Activated T-helper 1 cell treated with anti-CD3 and anti-CD28 coated beads, Interleukin-2, amount 50 U/mL, for 16 hours (primary cell): ENCODE measurements around the gene ANGPTL8.

Experiments used
- DNase-seq, 2 donors: peaks; one replicate each; pipeline ENCODE4 v3.0.0-alpha.2; 2020; ENCODE audit warnings: low read depth in 1 of 2, low spot score in 1 of 2

ANGPTL8 gene

GRCh38 chr19:11236324-11237301 is 2.8 kb upstream of the ANGPTL8 start:
- DNase-seq = no peak

DNA sequence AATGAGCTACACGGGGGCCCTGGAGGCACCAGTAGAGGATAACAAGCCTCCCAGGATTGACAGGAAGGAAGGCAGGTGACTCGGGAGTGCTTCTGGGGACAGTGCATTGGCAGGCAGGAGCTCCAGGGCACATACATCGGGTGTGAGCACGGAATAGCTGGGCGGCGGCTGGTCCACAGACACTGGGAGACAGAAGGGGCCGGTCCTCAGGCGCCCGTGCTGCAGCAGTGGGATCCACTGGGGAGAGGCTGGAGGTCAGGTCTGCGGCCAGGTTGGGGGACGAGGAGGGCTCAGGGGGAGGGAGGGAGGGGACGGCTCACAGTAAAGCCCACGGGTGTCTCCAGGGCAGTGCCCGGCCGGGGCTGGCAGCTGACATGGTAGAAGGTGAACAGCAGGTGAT is 2.1 kb upstream of the ANGPTL8 start:
- DNase-seq = no peak

DNA sequence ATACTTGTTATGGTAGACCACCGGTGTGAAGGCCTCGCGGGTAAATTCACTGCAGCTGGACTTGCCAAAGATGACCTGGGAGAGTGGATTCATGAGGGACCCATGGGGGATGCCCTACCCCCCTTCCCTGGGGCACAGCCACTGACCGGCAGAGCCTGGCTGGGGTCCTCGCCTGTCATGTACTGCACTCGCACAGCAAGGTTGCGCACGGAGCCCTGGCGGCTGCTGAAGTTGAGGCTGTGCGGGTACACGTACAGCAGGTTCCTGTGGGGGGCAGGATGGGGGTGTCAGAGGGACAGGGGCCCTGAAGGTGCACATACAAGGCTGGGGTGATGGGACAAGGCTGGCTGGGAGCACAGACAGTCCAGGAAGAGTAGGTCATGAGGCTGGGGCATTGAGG is 1.4 kb upstream of the ANGPTL8 start:
- no peak for DNase-seq

DNA sequence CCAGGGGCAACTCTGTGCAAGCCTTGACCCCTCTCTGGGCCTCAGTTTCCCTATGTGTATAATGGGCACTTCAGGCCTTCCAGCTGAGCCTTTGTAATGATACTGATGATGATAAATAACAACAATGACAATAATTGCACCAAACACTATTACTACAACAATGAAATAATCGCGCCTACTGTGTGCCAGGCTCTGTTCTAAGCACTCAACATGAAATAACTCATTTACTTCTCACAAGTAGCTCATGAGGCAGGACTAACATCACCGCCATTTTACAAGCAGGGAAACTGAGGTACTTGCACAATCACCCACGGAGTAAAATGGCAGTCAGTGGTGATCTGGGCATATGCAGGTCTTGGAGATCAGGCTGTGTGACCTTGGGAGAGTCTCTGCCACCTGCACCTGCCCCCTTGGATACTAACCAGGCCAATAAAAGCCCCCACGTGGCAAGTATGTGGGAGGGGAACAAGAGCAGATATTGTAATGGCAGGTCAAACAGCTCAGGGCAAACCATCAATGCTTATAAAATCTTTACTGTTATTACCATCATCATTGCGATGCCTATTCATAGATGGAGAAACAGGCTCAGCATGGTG is 540 bp upstream of the ANGPTL8 start:
- DNase-seq = no peak

GRCh38 chr19:11240008-11240444 is 607 bp downstream of the ANGPTL8 start:
- DNase-seq = no peak

DNA sequence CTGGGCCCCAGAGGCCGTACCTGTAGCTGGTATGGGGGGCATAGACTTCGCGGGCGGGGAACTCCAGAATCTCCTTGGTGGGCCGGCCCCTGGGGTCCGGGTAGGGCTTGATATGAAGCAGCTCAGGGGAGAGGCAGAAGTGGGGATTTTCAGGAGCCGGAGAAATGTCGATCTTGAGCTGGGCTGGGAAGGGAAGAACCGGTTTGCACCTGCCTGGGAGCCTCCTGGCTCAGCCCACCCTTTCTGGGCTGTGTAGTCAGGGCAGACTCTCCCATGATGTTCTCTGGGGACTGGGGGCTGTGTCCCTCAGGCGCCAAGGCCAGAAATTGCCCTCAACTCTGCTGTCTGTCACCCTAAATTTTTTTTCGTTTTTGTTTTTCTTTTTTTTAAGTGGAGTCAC is 2.6 kb downstream of the ANGPTL8 start:
- DNase-seq = no peak

- DNase-seq = peak; percentile 69 to 74
Measured at GRCh38 chr19:11242864-11243797, 3.7 kb downstream of the ANGPTL8 start.

DNA sequence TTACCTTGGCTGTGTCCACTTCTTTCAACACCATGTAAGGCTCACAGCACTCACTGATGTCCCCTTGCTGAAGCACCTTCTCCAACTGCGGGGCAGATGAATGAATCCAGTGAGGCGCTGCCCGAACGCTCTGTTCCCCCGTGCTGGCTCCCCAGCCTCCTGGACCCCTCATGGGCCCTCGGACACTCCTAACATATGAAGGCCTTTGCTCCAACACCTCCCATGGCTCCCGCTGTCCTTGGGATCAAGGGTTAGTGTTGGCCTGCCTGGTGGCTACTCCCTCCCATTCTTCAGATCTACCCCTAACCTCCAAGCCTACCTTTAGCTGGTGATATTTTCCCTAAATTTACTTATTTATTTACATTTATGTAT is 4.4 kb downstream of the ANGPTL8 start:
- DNase-seq = no peak

DNA sequence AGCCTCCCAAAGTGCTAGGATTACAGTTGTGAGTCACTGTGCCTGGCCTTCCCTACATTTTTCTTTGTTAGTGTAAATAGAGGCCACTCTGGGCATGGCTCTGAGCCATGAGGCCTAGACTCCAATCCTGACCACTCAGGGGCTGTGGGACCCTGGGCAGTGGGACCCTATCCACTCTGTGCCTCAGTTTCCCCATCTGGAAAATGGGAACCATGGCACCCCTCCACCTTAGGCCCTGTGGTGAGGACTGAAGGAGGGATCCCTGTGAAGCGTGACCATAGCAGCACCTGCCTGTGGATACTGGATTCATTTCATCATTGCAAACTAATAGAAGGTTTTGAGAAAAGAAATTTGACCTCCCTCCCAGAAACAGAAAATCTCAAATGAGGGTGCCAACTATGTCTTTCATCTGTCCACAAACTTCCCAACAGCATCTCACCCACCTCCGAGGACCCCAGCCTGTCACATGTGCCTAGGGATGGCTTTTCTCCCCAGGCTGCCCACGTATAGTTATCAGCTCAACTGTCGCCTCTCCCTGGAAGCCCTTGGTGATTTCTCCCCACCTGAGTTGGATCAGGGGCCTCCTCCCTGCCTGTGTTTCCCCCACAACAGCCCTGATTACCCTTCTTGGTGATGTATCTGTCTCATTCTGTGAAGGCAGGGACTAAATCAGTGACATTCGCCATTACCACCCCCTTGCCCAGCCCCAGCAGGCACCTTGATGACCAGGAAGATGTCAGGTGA is 5.6 kb downstream of the ANGPTL8 start:
- DNase-seq = no peak

DNA sequence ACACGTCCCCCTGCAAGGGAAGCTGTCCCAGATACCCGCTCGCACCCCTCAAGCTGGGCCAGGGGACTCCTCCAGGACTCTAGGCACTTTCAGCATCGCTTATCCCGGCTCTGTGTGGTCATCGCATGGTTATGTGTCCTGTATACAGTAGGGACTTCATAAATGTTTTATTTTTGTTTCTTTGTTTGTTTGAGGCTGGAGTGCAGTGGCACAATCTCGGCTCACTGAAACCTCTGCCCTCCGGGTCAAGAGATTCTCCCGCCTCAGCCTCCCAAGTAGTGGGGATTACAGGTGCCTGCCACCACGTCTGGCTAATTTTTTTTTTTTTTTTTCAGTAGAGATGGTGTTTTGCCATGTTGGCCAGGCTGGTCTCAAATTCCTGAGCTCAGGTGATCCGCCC is 7.5 kb downstream of the ANGPTL8 start:
- DNase-seq = no peak

DNA sequence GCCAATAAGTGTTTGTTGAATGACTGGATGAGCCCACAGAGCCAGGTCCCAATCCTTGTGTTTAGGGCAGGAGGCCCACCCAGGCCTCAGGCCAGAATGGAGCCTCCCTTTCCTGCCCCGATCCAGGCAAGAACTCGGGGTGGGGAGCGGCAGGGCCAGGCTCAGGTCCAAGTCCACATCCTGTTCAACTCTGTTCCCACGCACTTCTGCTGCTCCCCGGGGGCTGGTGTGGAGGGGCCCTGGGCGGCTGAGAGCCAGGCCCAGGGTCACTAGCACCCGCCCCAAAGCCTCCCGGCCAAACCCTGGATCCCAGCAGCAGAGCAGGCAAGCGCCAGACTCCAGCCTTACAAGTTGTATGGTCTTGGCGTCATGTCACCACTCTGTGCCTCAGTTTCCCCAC is 8.0 kb downstream of the ANGPTL8 start:
- DNase-seq = no peak

DNA sequence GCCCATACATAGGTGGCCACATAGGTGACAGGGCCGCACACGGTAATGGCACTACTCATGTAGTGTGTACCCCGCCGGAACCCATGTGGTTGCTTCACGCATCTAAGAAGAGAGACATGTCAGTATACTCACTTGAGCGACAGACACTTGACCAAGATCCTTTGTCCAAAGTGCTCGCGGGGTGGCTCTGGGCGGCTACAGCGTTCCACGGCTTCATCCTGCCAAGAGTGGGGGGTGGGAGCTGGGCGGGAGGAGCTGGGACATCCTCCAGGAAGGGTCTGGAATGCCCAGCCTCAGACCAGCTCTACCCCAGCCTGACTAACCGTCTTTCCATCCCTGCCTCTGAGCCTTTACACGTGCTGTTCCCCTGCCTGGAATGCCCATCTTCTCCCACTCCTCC is 8.5 kb downstream of the ANGPTL8 start:
- no peak for DNase-seq

GRCh38 chr19:11248852-11249251 is 9.4 kb downstream of the ANGPTL8 start:
- no peak for DNase-seq

- DNase-seq = no peak
Measured at GRCh38 chr19:11251217-11251616, 11.8 kb downstream of the ANGPTL8 start.

- DNase-seq = no peak
Measured at GRCh38 chr19:11251650-11252314, 12.4 kb downstream of the ANGPTL8 start.

- DNase-seq = no peak
Measured at GRCh38 chr19:11252665-11253355, 13.4 kb downstream of the ANGPTL8 start.

- DNase-seq = no peak
Measured at GRCh38 chr19:11254666-11255065, 15.2 kb downstream of the ANGPTL8 start.

DNA sequence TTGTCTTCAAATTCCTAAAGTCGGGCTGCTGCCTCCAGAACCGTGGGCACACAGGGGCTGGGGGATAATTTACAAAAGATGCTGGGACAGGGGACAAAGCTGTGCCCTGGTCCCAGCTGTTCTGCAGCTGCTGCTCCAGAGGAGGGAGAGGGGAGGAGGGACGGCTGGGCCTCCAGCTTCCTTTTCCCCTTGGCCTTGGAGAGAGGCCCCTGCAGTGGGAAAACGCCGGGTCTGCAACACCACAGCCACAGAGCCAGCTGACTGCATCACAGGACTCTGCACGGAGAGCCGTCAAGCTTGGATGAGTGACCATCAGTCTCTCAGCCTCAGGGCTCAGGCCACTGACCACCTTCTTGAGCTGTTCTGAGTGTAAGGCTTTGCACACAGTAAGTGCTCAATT is 16.8 kb downstream of the ANGPTL8 start:
- no peak for DNase-seq

- DNase-seq = no peak
Measured at GRCh38 chr19:11257846-11258380, 18.5 kb downstream of the ANGPTL8 start.
